Tibial artery (tissue), 4 donors: ENCODE results near the gene CTSE.
"Not testable (repeated sequence)": the region's sequence is repeated elsewhere in the genome, so short reads cannot be mapped to it uniquely, and the experiment has no call there.

Experiments used
- DNase-seq, 2 donors: peaks; one replicate each; pipeline ENCODE4 v3.0.0-alpha.2; 2019
- H3K27ac ChIP-seq, 2 donors: fragments of 200-600 bp; sonication (generic) in 1 of 2; 1 replicate in 1 of 2; 2 replicates in 1 of 2; pipeline ENCODE4 v1.5.1; 2018 to 2019; ENCODE audit warnings: mild to moderate bottlenecking in 1 of 2
- H3K27me3 ChIP-seq, 2 donors: fragments of 200-600 bp; sonication (generic) in 1 of 2; one replicate each; pipeline versions ENCODE4 v1.5.1 to v1.6.0; 2016 to 2019
- H3K36me3 ChIP-seq, 3 donors: fragments of 200-600 bp; sonication (generic) in 2 of 3; one replicate each; pipeline ENCODE4 v1.5.1; 2016 to 2019; ENCODE audit warnings: mild to moderate bottlenecking in 2 of 3
- H3K4me1 ChIP-seq, 4 donors: fragments of 200-600 bp; sonication (generic) in 2 of 4; 1 replicate in 3 of 4; 2 replicates in 1 of 4; pipeline ENCODE4 v1.5.1; 2016 to 2019
- H3K4me3 ChIP-seq, 2 donors: fragments of 200-600 bp; sonication (generic) in 1 of 2; 1 replicate in 1 of 2; 2 replicates in 1 of 2; pipeline ENCODE4 v1.5.1; 2018 to 2019; ENCODE audit warnings: mild to moderate bottlenecking in 2 of 2
- H3K9me3 ChIP-seq, 3 donors: fragments of 200-600 bp; sonication (generic) in 1 of 3; one replicate each; pipeline ENCODE4 v1.5.1; 2016 to 2019
- CTCF ChIP-seq, 2 experiments: fragments of 200-600 bp in 1 of 2; fragments of 450-650 bp in 1 of 2; IDR thresholded peaks; one replicate each; pipeline ENCODE4 v1.5.1; 2017 to 2019; ENCODE audit warnings: antibody characterized with exemption in 2 of 2, mild to moderate bottlenecking in 1 of 2, moderate library complexity in 1 of 2
- intact Hi-C: fragments of 100-400 bp; cut with DNase I; formaldehyde crosslinking; loops from one replicate; pipeline ENCODE4 v1.15.0; 2023; ENCODE audit warnings: low total_unique reads

The CTSE gene

GRCh38 chr1:206055069-206055625, 31.5 kb upstream of the CTSE start:
- H3K27ac ChIP-seq, intact Hi-C loops: not testable (repeated sequence)

GRCh38 chr1:206053616-206054015, 29.9 kb upstream of the CTSE start:
- H3K4me3 ChIP-seq, H3K36me3 ChIP-seq, H3K27me3 ChIP-seq, H3K4me1 ChIP-seq, H3K9me3 ChIP-seq, H3K27ac ChIP-seq, DNase-seq, intact Hi-C loops: not testable (repeated sequence)

More at GRCh38 chr1:206055069-206055625, 31.5 kb upstream of the CTSE start:
- not testable (repeated sequence) for H3K9me3 ChIP-seq, H3K4me1 ChIP-seq, H3K27me3 ChIP-seq, H3K4me3 ChIP-seq, H3K36me3 ChIP-seq, DNase-seq

- intact Hi-C loops, H3K4me1 ChIP-seq, H3K27ac ChIP-seq, H3K9me3 ChIP-seq, H3K36me3 ChIP-seq, H3K27me3 ChIP-seq, DNase-seq, H3K4me3 ChIP-seq: not testable (repeated sequence)
These were observed 29.4 kb upstream of the CTSE start, which contains the start of gene RHEX for GRCh38 chr1:206052919-206053610. Gene RHEX, plus strand, starts transcription at chr1:206053173. Its CDS starts 44,656 bp downstream, at chr1:206097829.

- intact Hi-C loops, H3K36me3 ChIP-seq, H3K4me3 ChIP-seq, H3K4me1 ChIP-seq, H3K9me3 ChIP-seq, H3K27ac ChIP-seq, H3K27me3 ChIP-seq, DNase-seq: not testable (repeated sequence)
These were observed 28.7 kb upstream of the CTSE start for GRCh38 chr1:206052231-206052865.

GRCh38 chr1:206050655-206051235, 27.1 kb upstream of the CTSE start:
- intact Hi-C loops, result no loop called here
- H3K9me3 ChIP-seq, result no peaks in the 10 kb centered on the region
- H3K27ac ChIP-seq, result no peak overlapping the region
- no peak overlapping the region for H3K4me3 ChIP-seq
- no peak for DNase-seq
- H3K4me1 ChIP-seq, result no peaks in the 10 kb centered on the region
- no peak for TF ChIP-seq CTCF (IDR thresholded peaks at IDR 0.05)
- H3K27me3 ChIP-seq, result no peaks in the 10 kb centered on the region
- no peaks in the 10 kb centered on the region for H3K36me3 ChIP-seq

GRCh38 chr1:206049919-206050600, 26.4 kb upstream of the CTSE start:
- no peak for DNase-seq
- Histone ChIP-seq H3K27me3 (no peaks in the 10 kb centered on the region), H3K9me3 (no peaks in the 10 kb centered on the region), H3K36me3 (no peaks in the 10 kb centered on the region), H3K4me1 (no peaks in the 10 kb centered on the region), H3K4me3 (no peak overlapping the region), H3K27ac (no peak overlapping the region)
- intact Hi-C loops, result no loop called here
- no peak for TF ChIP-seq CTCF (IDR thresholded peaks at IDR 0.05)

- no peaks in the 10 kb centered on the region for H3K27me3 ChIP-seq
- H3K36me3 ChIP-seq, result no peaks in the 10 kb centered on the region
- DNase-seq, result no peak
- no peak overlapping the region for H3K4me3 ChIP-seq
- H3K9me3 ChIP-seq, result no peaks in the 10 kb centered on the region
- H3K27ac ChIP-seq, result no peak overlapping the region
- intact Hi-C loops, result no loop called here
- H3K4me1 ChIP-seq, result no peaks in the 10 kb centered on the region
- TF ChIP-seq CTCF (IDR thresholded peaks at IDR 0.05), result no peak
These were observed 25.6 kb upstream of the CTSE start for GRCh38 chr1:206049293-206049692.
